ENCODE measurements around the gene TACC2. TPM values are rescaled to one million over a fixed set of nuclear protein-coding genes. Genes with fewer than 3 reads are reported as not detected.
A peak's percentile ranks its signal among the peaks of the same experiment; 100 is the strongest.

The TACC2 gene
- total and polyA plus RNA-seq, 2 experiments from 2014 or later, result 30.8 to 35.9 TPM

GRCh38 chr10:122163174-122164022 lies 174.4 kb downstream of the TACC2 start:
- Histone ChIP-seq H3K4me1 (ENCODE audit: insufficient read depth) (peaks cover 61% of the 10 kb centered on the region), H3K4me3 (peak overlapping the region; percentile 96), H3F3A (replicated peaks; ENCODE audit: low read depth) (peaks cover 15% of the 10 kb centered on the region), H2AFZ (no peak overlapping the region; the same call in 1 of the 2 replicates), H3K9me2 (ENCODE audit: insufficient read depth) (no peaks in the 10 kb centered on the region), H3K27me3 (ENCODE audit: insufficient read depth) (peaks cover 6% of the 10 kb centered on the region), H3K36me3 (ENCODE audit: insufficient read depth) (no peaks in the 10 kb centered on the region), H3K79me2 (replicated peaks; ENCODE audit: insufficient read depth) (peaks cover 53% of the 10 kb centered on the region), H3K4me2 (peak overlapping the region; percentile 100), H4K20me1 (replicated peaks; ENCODE audit: insufficient read depth) (peaks cover 28% of the 10 kb centered on the region), H3K27ac (ENCODE audit: low read depth) (peak overlapping the region; percentile 90)
- ATAC-seq, result peak; percentile 70
- peaks cover 74% of the 10 kb centered on the region for H3K4me1 Mint-ChIP-seq
- DNase-seq (ENCODE audit: low spot score), result peak; percentile 96
- no peak for TF ChIP-seq STAT1 (IDR thresholded peaks at IDR 0.05; ENCODE audit: unreplicated experiment)
- 0 out of 2 replicates have a peak, but pooled peaks have one; percentile 32 for TF ChIP-seq ETS1 (IDR thresholded peaks at IDR 0.05)
- no peak for TF ChIP-seq ZNF462 (CRISPR knock-in tag; IDR thresholded peaks at IDR 0.05)
- peak; percentile 7 for TF ChIP-seq REST (IDR thresholded peaks at IDR 0.05; ENCODE audit: unreplicated experiment)
- TF ChIP-seq CTCF (conservative IDR thresholded peaks at IDR 0.05; ENCODE audit: low read depth in 2 of 2), result no peak
- TF ChIP-seq ZNF331 (CRISPR knock-in tag; IDR thresholded peaks at IDR 0.05; ENCODE audit: low read depth), result no peak
- peak; percentile 81 for TF ChIP-seq CREB1 (CRISPR knock-in tag; IDR thresholded peaks at IDR 0.05; ENCODE audit: low read depth)
- peak; percentile 39; the same call in 1 of the 2 replicates for TF ChIP-seq NANOG (IDR thresholded peaks at IDR 0.05; ENCODE audit: borderline replicate concordance)
- peak; percentile 78 for TF ChIP-seq POLR2AphosphoS5 (IDR thresholded peaks at IDR 0.05; ENCODE audit: low read depth)
- no peak for TF ChIP-seq EZH2 (IDR thresholded peaks at IDR 0.05; ENCODE audit: low read depth, unreplicated experiment)
- no peak for TF ChIP-seq ZNF114 (CRISPR knock-in tag; IDR thresholded peaks at IDR 0.05)
- TF ChIP-seq JUNB (IDR thresholded peaks at IDR 0.05; ENCODE audit: unreplicated experiment), result no peak
- no peak for TF ChIP-seq EZH2phosphoT487 (IDR thresholded peaks at IDR 0.05; ENCODE audit: unreplicated experiment)
- H3K36me3 Mint-ChIP-seq (ENCODE audit: low read depth), result peaks cover 9% of the 10 kb centered on the region; the same call in 2 of the 3 replicates
- H3K4me3 Mint-ChIP-seq, result peak overlapping the region; percentile 79
- H3K27me3 Mint-ChIP-seq (ENCODE audit: insufficient read depth, low read depth, poor library complexity), result peaks cover 39% of the 10 kb centered on the region
- H3K27ac Mint-ChIP-seq, result peak overlapping the region; percentile 86
- no peaks in the 10 kb centered on the region for H3K9me3 Mint-ChIP-seq
